ENCODE results near the gene TMC3. TPM values are rescaled to one million over a fixed set of nuclear protein-coding genes. Genes with fewer than 3 reads are reported as not detected.

Gene TMC3
- total RNA-seq (2014; rRNA removed; shearing (Covaris generic)) = not detected in 2 replicates
- polyA plus RNA-seq (2016; fragmentation: Nextera tagmentation; extraction: Ambion mirVana) = not detected in 2 replicates

GRCh38 chr15:81373775-81374395, at the start of gene TMC3:
TSS of gene TMC3 (minus strand) at chr15:81374213. CDS start at chr15:81374077, 136 bp downstream.
- Histone ChIP-seq H4K20me1 (ENCODE audit: insufficient read depth) (no peaks in the 10 kb centered on the region), H3K79me2 (ENCODE audit: insufficient read depth) (no peaks in the 10 kb centered on the region), H3K36me3 (ENCODE audit: low read depth) (no peaks in the 10 kb centered on the region), H3K4me1 (ENCODE audit: insufficient read depth) (no peaks in the 10 kb centered on the region), H3F3A (ENCODE audit: insufficient read depth) (no peaks in the 10 kb centered on the region), H3K27ac (no peak within 1 kb of the TSS), H3K9me2 (ENCODE audit: insufficient read depth) (no peaks in the 10 kb centered on the region), H2AFZ (no peak within 1 kb of the TSS), H3K4me3 (no peak within 1 kb of the TSS), H3K9ac (no peak within 1 kb of the TSS), H3K4me2 (ENCODE audit: unreplicated experiment) (no peak within 1 kb of the TSS), H3K9me3 (ENCODE audit: low read depth) (no peaks in the 10 kb centered on the region), H3K27me3 (replicated peaks; ENCODE audit: insufficient read depth) (0 out of 2 replicates have a peak, but pooled peaks cover 4% of the 10 kb centered on the region)
- in situ Hi-C loops (cut with MboI) = no loop called here
- WGBS, 2 experiments (ENCODE audit: low coverage in 1 of 2, low lambda C conversion rate in 2 of 2, missing lambda C conversion rate in 2 of 2) = 47 to 50% methylated on average over 11 of the region's 11 CpGs
- TF ChIP-seq EZH2 (IDR thresholded peaks at IDR 0.05; ENCODE audit: insufficient read depth, poor library complexity, severe bottlenecking) (no peak), EZH2phosphoT487 (IDR thresholded peaks at IDR 0.05; ENCODE audit: insufficient read depth, low read depth) (no peak)
- DNase-seq = peak; percentile 7

GRCh38 chr15:81421461-81421860, 47.4 kb upstream of the TMC3 start:
- H2AFZ ChIP-seq = no peak overlapping the region
- in situ Hi-C loops (cut with MboI) = no loop called here

GRCh38 chr15:81419332-81419943, 45.4 kb upstream of the TMC3 start:
- WGBS, 2 experiments (ENCODE audit: low coverage in 1 of 2, low lambda C conversion rate in 2 of 2, missing lambda C conversion rate in 2 of 2) = 52 to 56% methylated on average over 8 of the region's 8 CpGs

More at GRCh38 chr15:81421461-81421860, 47.4 kb upstream of the TMC3 start:
- no peaks in the 10 kb centered on the region for H4K20me1 ChIP-seq (ENCODE audit: insufficient read depth)
- no peak overlapping the region for H3K9ac ChIP-seq
- H3K27me3 ChIP-seq (replicated peaks; ENCODE audit: insufficient read depth) = no peaks in the 10 kb centered on the region; the same call in 1 of the 2 replicates
- H3K9me3 ChIP-seq (ENCODE audit: low read depth) = no peaks in the 10 kb centered on the region
- DNase-seq = no peak
- H3K27ac ChIP-seq = no peak overlapping the region
- TF ChIP-seq EZH2 (IDR thresholded peaks at IDR 0.05; ENCODE audit: insufficient read depth, poor library complexity, severe bottlenecking) = no peak
- TF ChIP-seq EZH2phosphoT487 (IDR thresholded peaks at IDR 0.05; ENCODE audit: insufficient read depth, low read depth) = no peak
- 37 to 64% methylated on average over 1 of the region's 1 CpG for WGBS, 2 experiments (ENCODE audit: low coverage in 1 of 2, low lambda C conversion rate in 2 of 2, missing lambda C conversion rate in 2 of 2)
- no peaks in the 10 kb centered on the region for H3F3A ChIP-seq (ENCODE audit: insufficient read depth)
- no peak overlapping the region for H3K4me3 ChIP-seq
- no peaks in the 10 kb centered on the region for H3K4me1 ChIP-seq (ENCODE audit: insufficient read depth)
- H3K9me2 ChIP-seq (ENCODE audit: insufficient read depth) = no peaks in the 10 kb centered on the region
- no peak overlapping the region for H3K4me2 ChIP-seq (ENCODE audit: unreplicated experiment)
- H3K36me3 ChIP-seq (ENCODE audit: low read depth) = no peaks in the 10 kb centered on the region
- H3K79me2 ChIP-seq (ENCODE audit: insufficient read depth) = no peaks in the 10 kb centered on the region

GRCh38 chr15:81418891-81419290, 44.9 kb upstream of the TMC3 start:
- Histone ChIP-seq H3K36me3 (ENCODE audit: low read depth) (no peaks in the 10 kb centered on the region), H3K4me1 (ENCODE audit: insufficient read depth) (no peaks in the 10 kb centered on the region), H2AFZ (no peak overlapping the region), H3K9me3 (ENCODE audit: low read depth) (no peaks in the 10 kb centered on the region), H4K20me1 (ENCODE audit: insufficient read depth) (no peaks in the 10 kb centered on the region), H3K9ac (no peak overlapping the region), H3F3A (ENCODE audit: insufficient read depth) (no peaks in the 10 kb centered on the region), H3K4me3 (no peak overlapping the region), H3K9me2 (ENCODE audit: insufficient read depth) (no peaks in the 10 kb centered on the region), H3K27me3 (replicated peaks; ENCODE audit: insufficient read depth) (no peaks in the 10 kb centered on the region; the same call in 1 of the 2 replicates), H3K4me2 (ENCODE audit: unreplicated experiment) (no peak overlapping the region), H3K27ac (no peak overlapping the region), H3K79me2 (ENCODE audit: insufficient read depth) (no peaks in the 10 kb centered on the region)
- WGBS, 2 experiments (ENCODE audit: low coverage in 1 of 2, low lambda C conversion rate in 2 of 2, missing lambda C conversion rate in 2 of 2) = 68 to 69% methylated on average over 5 of the region's 5 CpGs
- TF ChIP-seq EZH2 (IDR thresholded peaks at IDR 0.05; ENCODE audit: insufficient read depth, poor library complexity, severe bottlenecking) (no peak), EZH2phosphoT487 (IDR thresholded peaks at IDR 0.05; ENCODE audit: insufficient read depth, low read depth) (no peak)
- DNase-seq = no peak
- in situ Hi-C loops (cut with MboI) = no loop called here

More at GRCh38 chr15:81419332-81419943, 45.4 kb upstream of the TMC3 start:
- no peaks in the 10 kb centered on the region for H3K4me1 ChIP-seq (ENCODE audit: insufficient read depth)
- H3K27me3 ChIP-seq (replicated peaks; ENCODE audit: insufficient read depth) = no peaks in the 10 kb centered on the region; the same call in 1 of the 2 replicates
- no peaks in the 10 kb centered on the region for H3K36me3 ChIP-seq (ENCODE audit: low read depth)
- in situ Hi-C loops (cut with MboI) = no loop called here
- no peaks in the 10 kb centered on the region for H3K9me3 ChIP-seq (ENCODE audit: low read depth)
- DNase-seq = no peak
- H3K4me2 ChIP-seq (ENCODE audit: unreplicated experiment) = no peak overlapping the region
- H2AFZ ChIP-seq = no peak overlapping the region
- no peaks in the 10 kb centered on the region for H3K9me2 ChIP-seq (ENCODE audit: insufficient read depth)
- no peak overlapping the region for H3K9ac ChIP-seq
- H3K4me3 ChIP-seq = no peak overlapping the region
- H3K79me2 ChIP-seq (ENCODE audit: insufficient read depth) = no peaks in the 10 kb centered on the region
- no peak overlapping the region for H3K27ac ChIP-seq
- TF ChIP-seq EZH2phosphoT487 (IDR thresholded peaks at IDR 0.05; ENCODE audit: insufficient read depth, low read depth) (no peak), EZH2 (IDR thresholded peaks at IDR 0.05; ENCODE audit: insufficient read depth, poor library complexity, severe bottlenecking) (no peak)
- no peaks in the 10 kb centered on the region for H4K20me1 ChIP-seq (ENCODE audit: insufficient read depth)
- H3F3A ChIP-seq (ENCODE audit: insufficient read depth) = no peaks in the 10 kb centered on the region
